ENCODE results near the gene DYNLT2. TPM values are rescaled to one million over a fixed set of nuclear protein-coding genes. Genes with fewer than 3 reads are reported as not detected.

DYNLT2 gene
- total RNA-seq, result 1 to 10 TPM; 1.5 to 2.6 TPM

- peaks cover 24 to 31% of the 10 kb centered on the region in 2 donors for H3K4me1 Mint-ChIP-seq (ENCODE audit: low read depth in 2 of 2)
- H3K4me3 Mint-ChIP-seq, result peak within 1 kb of the TSS; percentile 100
Measured at GRCh38 chr6:169751242-169752073, at the start of gene DYNLT2, which contains the start of gene ERMARD. DYNLT2 (minus strand) TSS chr6:169751572; CDS start chr6:169751458, 114 bp downstream. ERMARD (plus strand) TSS chr6:169751622; CDS start chr6:169751658, 36 bp downstream.

GRCh38 chr6:169800668-169801395, 49.5 kb upstream of the DYNLT2 start:
- DNase-seq (ENCODE audit: low spot score) (no peak), ATAC-seq (no peak)
- no peak overlapping the region for H3K4me3 Mint-ChIP-seq
- H3K27me3 Mint-ChIP-seq, result peaks cover 54 to 62% of the 10 kb centered on the region in 2 donors
- H3K4me1 Mint-ChIP-seq (ENCODE audit: low read depth in 2 of 2), result peaks cover 31 to 32% of the 10 kb centered on the region in 2 donors
- H3K36me3 Mint-ChIP-seq, result no peaks in the 10 kb centered on the region
- H3K27ac Mint-ChIP-seq, result no peak overlapping the region
- peaks cover 3% of the 10 kb centered on the region for H3K9me3 Mint-ChIP-seq

More at GRCh38 chr6:169751242-169752073, at the start of gene DYNLT2, which contains the start of gene ERMARD:
- ATAC-seq (peak; percentile 99), DNase-seq (ENCODE audit: low spot score) (peak; percentile 96)
- peak within 1 kb of the TSS; percentile 97 to 98 for H3K27ac Mint-ChIP-seq
- H3K9me3 Mint-ChIP-seq, result no peaks in the 10 kb centered on the region
- peaks cover 11% of the 10 kb centered on the region for H3K36me3 Mint-ChIP-seq
- no peaks in the 10 kb centered on the region for H3K27me3 Mint-ChIP-seq

- peaks cover 50 to 62% of the 10 kb centered on the region in 2 donors for H3K27me3 Mint-ChIP-seq
- no peak overlapping the region for H3K4me3 Mint-ChIP-seq
- DNase-seq (ENCODE audit: low spot score) (no peak), ATAC-seq (no peak)
- peaks cover 25 to 26% of the 10 kb centered on the region in 2 donors for H3K4me1 Mint-ChIP-seq (ENCODE audit: low read depth in 2 of 2)
- H3K36me3 Mint-ChIP-seq, result no peaks in the 10 kb centered on the region
- peaks cover 2% of the 10 kb centered on the region for H3K9me3 Mint-ChIP-seq
- no peak overlapping the region for H3K27ac Mint-ChIP-seq
Measured at GRCh38 chr6:169800116-169800667, 48.8 kb upstream of the DYNLT2 start.

GRCh38 chr6:169799474-169799926, 48.1 kb upstream of the DYNLT2 start:
- Mint-ChIP-seq H3K4me3 (no peak overlapping the region), H3K9me3 (no peaks in the 10 kb centered on the region), H3K27me3 (peaks cover 49 to 60% of the 10 kb centered on the region in 2 donors), H3K27ac (no peak overlapping the region), H3K4me1 (ENCODE audit: low read depth in 2 of 2) (peaks cover 18 to 19% of the 10 kb centered on the region in 2 donors), H3K36me3 (no peaks in the 10 kb centered on the region)
- ATAC-seq, result no peak
- DNase-seq (ENCODE audit: low spot score), result no peak

- ATAC-seq (no peak), DNase-seq (ENCODE audit: low spot score) (no peak)
- peaks cover 47 to 55% of the 10 kb centered on the region in 2 donors for H3K27me3 Mint-ChIP-seq
- H3K27ac Mint-ChIP-seq, result no peak overlapping the region
- no peak overlapping the region for H3K4me3 Mint-ChIP-seq
- H3K9me3 Mint-ChIP-seq, result no peaks in the 10 kb centered on the region
- peaks cover 12 to 13% of the 10 kb centered on the region in 2 donors for H3K4me1 Mint-ChIP-seq (ENCODE audit: low read depth in 2 of 2)
- H3K36me3 Mint-ChIP-seq, result no peaks in the 10 kb centered on the region
Measured at GRCh38 chr6:169798764-169799473, 47.5 kb upstream of the DYNLT2 start.

GRCh38 chr6:169795196-169795595, 43.8 kb upstream of the DYNLT2 start:
- H3K9me3 Mint-ChIP-seq, result no peaks in the 10 kb centered on the region
- no peak for DNase-seq (ENCODE audit: low spot score)
- H3K4me3 Mint-ChIP-seq, result no peak overlapping the region
- ATAC-seq, result no peak
- no peak overlapping the region for H3K27ac Mint-ChIP-seq
- no peaks in the 10 kb centered on the region for H3K36me3 Mint-ChIP-seq
- peaks cover 59 to 79% of the 10 kb centered on the region in 2 donors for H3K27me3 Mint-ChIP-seq
- H3K4me1 Mint-ChIP-seq (ENCODE audit: low read depth in 2 of 2), result peaks cover 10% of the 10 kb centered on the region in 2 donors

- Mint-ChIP-seq H3K27ac (no peak overlapping the region), H3K4me3 (no peak overlapping the region), H3K27me3 (peaks cover 61 to 79% of the 10 kb centered on the region in 2 donors), H3K9me3 (no peaks in the 10 kb centered on the region), H3K36me3 (no peaks in the 10 kb centered on the region), H3K4me1 (ENCODE audit: low read depth in 2 of 2) (peaks cover 15 to 17% of the 10 kb centered on the region in 2 donors)
- DNase-seq (ENCODE audit: low spot score), result no peak
- ATAC-seq, result no peak
Measured at GRCh38 chr6:169794317-169795055, 43.1 kb upstream of the DYNLT2 start.

- Mint-ChIP-seq H3K9me3 (no peaks in the 10 kb centered on the region), H3K36me3 (no peaks in the 10 kb centered on the region), H3K27ac (no peak overlapping the region), H3K4me3 (no peak overlapping the region), H3K4me1 (ENCODE audit: low read depth in 2 of 2) (peaks cover 17 to 18% of the 10 kb centered on the region in 2 donors), H3K27me3 (peaks cover 58 to 69% of the 10 kb centered on the region in 2 donors)
- ATAC-seq (no peak), DNase-seq (ENCODE audit: low spot score) (no peak)
Measured at GRCh38 chr6:169793408-169793807, 42.0 kb upstream of the DYNLT2 start.

- Mint-ChIP-seq H3K9me3 (no peaks in the 10 kb centered on the region), H3K27me3 (peaks cover 53 to 60% of the 10 kb centered on the region in 2 donors), H3K27ac (peak overlapping the region in 1 of 2 donors; percentile 36), H3K36me3 (no peaks in the 10 kb centered on the region), H3K4me1 (ENCODE audit: low read depth in 2 of 2) (peaks cover 17 to 18% of the 10 kb centered on the region in 2 donors), H3K4me3 (no peak overlapping the region)
- no peak for DNase-seq (ENCODE audit: low spot score)
- ATAC-seq, result no peak
Measured at GRCh38 chr6:169792306-169793015, 41.1 kb upstream of the DYNLT2 start.

- H3K27ac Mint-ChIP-seq, result peak overlapping the region in 1 of 2 donors; percentile 36
- H3K36me3 Mint-ChIP-seq, result no peaks in the 10 kb centered on the region
- H3K27me3 Mint-ChIP-seq, result peaks cover 48 to 53% of the 10 kb centered on the region in 2 donors
- no peak for DNase-seq (ENCODE audit: low spot score)
- H3K9me3 Mint-ChIP-seq, result no peaks in the 10 kb centered on the region
- H3K4me1 Mint-ChIP-seq (ENCODE audit: low read depth in 2 of 2), result peaks cover 17 to 18% of the 10 kb centered on the region in 2 donors
- ATAC-seq, result no peak
- peak overlapping the region; percentile 67 for H3K4me3 Mint-ChIP-seq
Measured at GRCh38 chr6:169791721-169792131, 40.4 kb upstream of the DYNLT2 start.

- no peaks in the 10 kb centered on the region for H3K9me3 Mint-ChIP-seq
- DNase-seq (ENCODE audit: low spot score) (peak; percentile 74), ATAC-seq (peak; percentile 91 to 93)
- no peaks in the 10 kb centered on the region for H3K36me3 Mint-ChIP-seq
- H3K27me3 Mint-ChIP-seq, result peaks cover 38 to 39% of the 10 kb centered on the region in 2 donors
- H3K4me1 Mint-ChIP-seq (ENCODE audit: low read depth in 2 of 2), result peaks cover 17 to 18% of the 10 kb centered on the region in 2 donors
- peak overlapping the region in 1 of 2 donors; percentile 31 for H3K27ac Mint-ChIP-seq
- peak overlapping the region; percentile 67 for H3K4me3 Mint-ChIP-seq
Measured at GRCh38 chr6:169789944-169790927, 38.9 kb upstream of the DYNLT2 start.

Data from natural killer cell treated with Interleukin-12 subunit alpha and Interleukin-12 subunit beta and Interleukin-15 and Interleukin-18, amount 100 ng/mL, for 72 hours (primary cell).